ENCODE results near the gene CDHR4. TPM values are rescaled to one million over a fixed set of nuclear protein-coding genes. Genes with fewer than 3 reads are reported as not detected.
"Not testable (repeated sequence)": the region's sequence is repeated elsewhere in the genome, so short reads cannot be mapped to it uniquely, and the experiment has no call there.

The CDHR4 gene
- total RNA-seq, 1 donor from 2014 or later: not detected

DNA sequence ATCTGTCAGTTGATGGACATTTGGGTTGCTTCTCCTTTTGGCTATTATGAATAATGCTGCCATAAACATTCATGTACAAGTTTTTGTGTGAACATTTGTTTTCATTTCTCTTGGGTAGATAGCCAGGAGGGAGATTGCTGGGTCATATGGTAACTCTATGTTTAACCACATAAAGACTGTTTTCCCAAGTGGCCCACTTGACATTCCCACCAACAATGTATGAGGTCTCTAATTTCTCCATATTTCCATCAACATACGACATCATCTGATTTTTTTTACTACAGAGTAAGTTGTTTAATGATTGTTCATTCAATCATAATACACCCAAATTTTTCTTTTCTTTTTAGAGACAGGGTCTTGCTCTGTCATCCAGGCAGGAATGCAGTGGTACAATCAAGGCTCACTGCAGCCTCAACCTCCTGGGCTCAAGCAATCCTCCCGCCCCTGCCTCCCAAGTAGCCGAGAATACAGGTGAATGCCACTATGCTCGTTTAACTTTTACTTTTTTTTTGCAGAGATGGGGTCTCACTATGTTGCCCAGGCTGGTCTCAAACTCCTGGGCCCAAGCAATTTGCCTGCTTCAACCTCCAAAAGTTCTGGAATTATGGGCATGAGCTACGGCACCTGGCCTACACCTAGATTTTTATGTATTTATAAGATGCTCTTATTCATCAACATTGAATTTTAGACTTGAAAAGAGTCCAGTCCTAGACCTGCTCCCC, 20.2 kb downstream of the CDHR4 start:
- Mint-ChIP-seq H3K4me1 (peaks cover 20% of the 10 kb centered on the region), H3K27ac (no peak overlapping the region), H3K9me3 (no peaks in the 10 kb centered on the region), H3K4me3 (no peak overlapping the region), H3K27me3 (ENCODE audit: insufficient read depth, low read depth) (peaks cover 2% of the 10 kb centered on the region), H3K36me3 (peaks cover 25% of the 10 kb centered on the region)
- Histone ChIP-seq H3K4me2 (no peak overlapping the region), H3K27ac (no peak overlapping the region), H3K4me3 (no peak overlapping the region), H3K9ac (no peak overlapping the region), H3K36me3 (no peaks in the 10 kb centered on the region), H3F3A (ENCODE audit: low read depth) (peaks cover 8% of the 10 kb centered on the region), H3K4me1 (peaks cover 7% of the 10 kb centered on the region), H2AFZ (replicated peaks) (no peak overlapping the region), H3K9me3 (ENCODE audit: low read depth) (no peaks in the 10 kb centered on the region), H3K27me3 (no peaks in the 10 kb centered on the region), H4K20me1 (ENCODE audit: low read depth) (peaks cover 49% of the 10 kb centered on the region), H3K79me2 (ENCODE audit: low read depth) (peaks cover 100% of the 10 kb centered on the region)
- no peak for TF ChIP-seq CTCF (IDR thresholded peaks at IDR 0.05)
- DNase-seq (ENCODE audit: low spot score): no peak

DNA sequence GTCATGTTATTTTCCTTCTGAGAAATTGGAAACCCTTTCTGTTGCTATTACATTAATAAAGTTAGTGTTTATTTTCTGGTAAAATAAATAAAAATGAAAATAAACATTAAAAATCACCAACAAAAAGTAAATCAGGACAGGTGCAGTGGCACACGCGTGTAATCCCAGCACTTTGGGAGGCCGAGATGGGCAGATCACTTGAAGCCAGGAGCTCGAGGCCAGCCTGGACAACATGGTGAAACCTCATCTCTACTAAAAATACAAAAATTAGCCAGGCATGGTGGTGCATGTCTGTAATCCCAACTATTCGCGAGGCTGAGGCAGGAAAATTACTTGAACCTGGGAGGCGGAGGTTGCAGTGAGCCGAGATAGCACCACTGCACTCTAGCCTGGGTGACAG, 23.6 kb downstream of the CDHR4 start:
- not testable (repeated sequence) for H3K4me3 ChIP-seq; H3K27ac ChIP-seq; H3K9ac ChIP-seq; H3K27me3 ChIP-seq; H3K4me2 ChIP-seq; H3K4me1 ChIP-seq; H3F3A ChIP-seq (ENCODE audit: low read depth); H3K9me3 ChIP-seq (ENCODE audit: low read depth); DNase-seq (ENCODE audit: low spot score); H3K9me3 Mint-ChIP-seq; H2AFZ ChIP-seq (replicated peaks); H3K36me3 ChIP-seq; H3K4me3 Mint-ChIP-seq; H3K27me3 Mint-ChIP-seq (ENCODE audit: insufficient read depth, low read depth); H3K27ac Mint-ChIP-seq
- Histone ChIP-seq H4K20me1 (ENCODE audit: low read depth) (peaks cover 51% of the 10 kb centered on the region), H3K79me2 (ENCODE audit: low read depth) (peaks cover 100% of the 10 kb centered on the region)
- H3K36me3 Mint-ChIP-seq: peaks cover 24% of the 10 kb centered on the region
- peaks cover 12% of the 10 kb centered on the region for H3K4me1 Mint-ChIP-seq

DNA sequence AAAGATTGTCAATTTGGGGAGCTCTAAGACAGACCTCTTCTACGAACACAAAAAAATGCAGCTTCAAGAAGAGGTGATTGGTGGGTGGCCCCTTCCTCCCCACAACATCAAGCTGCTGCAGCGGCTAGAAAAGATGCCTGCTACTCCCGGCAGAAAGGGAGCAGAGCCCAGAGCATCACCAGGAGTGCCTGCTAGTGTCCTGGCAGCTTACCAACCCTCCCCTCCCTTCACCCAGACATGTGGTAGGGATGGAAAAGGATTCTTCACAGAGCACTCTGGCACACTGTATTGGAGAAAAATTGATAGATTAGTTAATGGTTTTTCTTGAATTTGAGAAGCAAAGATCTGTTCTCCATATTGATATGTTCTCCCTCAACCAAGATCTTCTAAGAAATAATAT, 24.1 kb downstream of the CDHR4 start:
- peaks cover 24% of the 10 kb centered on the region for H3K36me3 Mint-ChIP-seq
- peaks cover 2% of the 10 kb centered on the region for H3K27me3 Mint-ChIP-seq (ENCODE audit: insufficient read depth, low read depth)
- Histone ChIP-seq H3K79me2 (ENCODE audit: low read depth) (peaks cover 100% of the 10 kb centered on the region), H3K9ac (no peak overlapping the region), H3F3A (ENCODE audit: low read depth) (no peaks in the 10 kb centered on the region), H4K20me1 (ENCODE audit: low read depth) (peaks cover 48% of the 10 kb centered on the region), H2AFZ (replicated peaks) (no peak overlapping the region), H3K27me3 (no peaks in the 10 kb centered on the region), H3K27ac (no peak overlapping the region), H3K9me3 (ENCODE audit: low read depth) (no peaks in the 10 kb centered on the region), H3K36me3 (no peaks in the 10 kb centered on the region), H3K4me1 (peaks cover under 1% of the 10 kb centered on the region), H3K4me3 (no peak overlapping the region), H3K4me2 (no peak overlapping the region)
- no peaks in the 10 kb centered on the region for H3K9me3 Mint-ChIP-seq
- H3K4me1 Mint-ChIP-seq: peaks cover 6% of the 10 kb centered on the region
- DNase-seq (ENCODE audit: low spot score): no peak
- no peak overlapping the region for H3K27ac Mint-ChIP-seq
- no peak for TF ChIP-seq CTCF (IDR thresholded peaks at IDR 0.05)
- no peak for TF ChIP-seq EZH2phosphoT487 (IDR thresholded peaks at IDR 0.05)
- no peak for TF ChIP-seq EZH2 (IDR thresholded peaks at IDR 0.05)
- no peak overlapping the region for H3K4me3 Mint-ChIP-seq

DNA sequence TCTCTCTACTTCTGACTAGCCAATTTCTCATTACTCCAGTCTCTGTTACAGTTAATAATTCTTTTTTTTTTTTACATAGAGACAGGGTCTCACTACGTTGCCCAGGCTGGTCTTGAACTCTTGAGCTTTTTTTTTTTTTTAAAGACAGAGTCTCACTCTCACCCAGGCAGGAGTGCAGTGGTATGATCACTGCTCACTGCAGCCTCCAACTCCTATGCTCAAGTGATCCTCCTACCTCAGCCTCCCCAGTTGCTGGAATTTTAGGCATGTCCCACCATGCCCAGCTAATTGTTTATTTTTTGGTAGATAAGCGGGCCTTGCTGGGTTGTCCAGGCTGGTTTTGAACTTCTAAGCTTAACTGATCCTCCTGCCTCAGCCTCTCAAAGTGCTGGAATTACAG, 27.0 kb downstream of the CDHR4 start:
- peaks cover 48% of the 10 kb centered on the region for H4K20me1 ChIP-seq (ENCODE audit: low read depth)
- H3K36me3 ChIP-seq: no peaks in the 10 kb centered on the region
- peaks cover 2% of the 10 kb centered on the region for H3K27me3 Mint-ChIP-seq (ENCODE audit: insufficient read depth, low read depth)

More for the DNA sequence above, 27.0 kb downstream of the CDHR4 start:
- Mint-ChIP-seq H3K4me1 (no peaks in the 10 kb centered on the region), H3K9me3 (no peaks in the 10 kb centered on the region), H3K27ac (no peak overlapping the region), H3K4me3 (no peak overlapping the region), H3K36me3 (peaks cover 15% of the 10 kb centered on the region)
- DNase-seq (ENCODE audit: low spot score): no peak
- Histone ChIP-seq H2AFZ (replicated peaks) (no peak overlapping the region), H3K27me3 (no peaks in the 10 kb centered on the region), H3K9ac (no peak overlapping the region), H3F3A (ENCODE audit: low read depth) (no peaks in the 10 kb centered on the region), H3K79me2 (ENCODE audit: low read depth) (peaks cover 100% of the 10 kb centered on the region), H3K4me3 (no peak overlapping the region), H3K4me2 (no peak overlapping the region), H3K27ac (no peak overlapping the region), H3K4me1 (no peaks in the 10 kb centered on the region), H3K9me3 (ENCODE audit: low read depth) (no peaks in the 10 kb centered on the region)
- TF ChIP-seq CTCF (IDR thresholded peaks at IDR 0.05): no peak
- no peak for TF ChIP-seq EZH2 (IDR thresholded peaks at IDR 0.05)
- TF ChIP-seq EZH2phosphoT487 (IDR thresholded peaks at IDR 0.05): no peak
